DMS114 treated with DMSO at 0.1 percent for 48 hours (cell line): ENCODE results near the gene MYLK4.

Experiments used
- DNase-seq: peaks from one replicate; lab custom pipeline; 2025; ENCODE audit not compliant: unreplicated experiment; lab: John Stamatoyannopoulos, UW

Gene MYLK4

DNA sequence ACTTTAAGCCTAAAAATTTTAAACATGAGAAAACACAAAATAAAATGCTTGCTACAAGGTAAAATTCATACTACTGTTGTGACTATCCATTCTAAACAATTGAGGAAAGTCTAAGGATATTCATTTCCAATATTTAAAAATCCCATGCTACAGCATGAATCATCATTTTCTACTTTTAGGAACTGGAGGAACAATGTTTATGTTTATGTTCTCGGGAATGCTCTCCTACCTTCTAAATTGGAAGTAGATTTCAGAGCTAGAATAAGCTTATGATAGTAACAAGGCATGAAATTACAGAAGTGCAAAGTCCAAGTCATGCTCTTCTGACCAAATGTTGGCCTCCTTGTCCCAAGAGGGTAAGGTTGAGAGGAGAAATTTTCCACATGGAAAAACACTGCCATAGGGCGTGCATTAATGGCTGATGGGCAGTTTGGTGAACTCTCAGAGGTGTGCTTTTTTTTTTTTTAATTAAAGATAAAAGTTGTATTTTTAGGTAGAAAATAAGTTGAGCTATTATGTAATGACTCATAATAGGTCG lies 6.0 kb upstream of the MYLK4 start:
- no peak for DNase-seq

DNA sequence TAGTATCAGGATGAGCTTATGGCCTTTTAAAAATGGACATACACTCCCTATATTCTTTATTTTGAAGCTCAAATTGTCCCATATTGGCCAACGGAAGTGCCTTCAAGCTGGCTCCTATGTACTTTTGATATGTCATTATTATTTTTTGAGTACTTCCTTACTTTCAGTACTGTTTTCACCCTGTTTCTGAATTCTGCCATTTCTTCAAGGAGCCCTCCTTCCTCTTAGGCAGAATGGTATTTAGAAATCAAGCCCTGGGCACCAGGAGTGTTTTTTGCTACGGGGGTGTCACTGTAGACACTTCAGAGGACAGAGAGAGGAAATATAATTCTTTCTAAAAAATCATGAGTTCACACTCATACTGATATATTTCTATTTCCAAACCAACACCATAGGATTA lies 5.5 kb upstream of the MYLK4 start:
- DNase-seq = no peak

- DNase-seq = no peak
These were observed 4.7 kb upstream of the MYLK4 start for GRCh38 chr6:2755456-2755855.

DNA sequence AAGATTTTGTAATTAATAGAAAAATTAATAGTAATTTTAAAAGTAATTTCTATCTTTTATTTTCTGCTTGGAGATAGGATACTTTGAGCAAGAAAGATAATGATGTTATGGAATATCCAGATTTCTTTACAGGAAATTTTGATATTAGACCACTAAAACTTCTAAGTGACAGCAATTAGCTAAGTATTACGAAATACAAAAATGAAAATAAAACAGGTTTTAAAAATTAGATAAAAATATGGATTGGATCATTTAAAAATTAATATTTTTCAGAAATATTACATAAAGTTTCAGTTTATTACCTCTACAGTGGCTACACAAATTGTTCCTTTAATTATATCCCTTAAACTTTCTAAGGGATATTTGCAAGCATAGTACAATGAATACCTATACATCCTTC lies 4.2 kb upstream of the MYLK4 start:
- DNase-seq = no peak

DNA sequence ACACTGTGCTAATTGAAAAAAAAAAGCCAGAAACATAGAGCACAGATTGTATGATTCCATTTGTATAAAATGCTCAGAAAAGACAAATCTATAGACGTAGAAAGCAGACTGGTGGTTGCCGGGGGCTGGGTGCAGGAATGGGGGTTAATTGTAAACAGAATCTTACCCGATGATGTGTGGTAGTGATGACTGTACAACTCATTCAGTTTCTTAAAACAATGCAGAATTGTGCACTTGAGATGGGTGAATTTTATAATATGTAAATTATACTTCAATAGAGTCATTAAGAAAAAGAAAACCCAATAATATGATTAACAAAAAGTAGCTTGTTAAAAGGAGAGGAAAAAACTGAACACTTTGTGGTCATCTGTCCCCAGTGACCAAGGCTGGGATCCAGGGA lies 3.7 kb upstream of the MYLK4 start:
- DNase-seq = no peak

- no peak for DNase-seq
These were observed 3.0 kb upstream of the MYLK4 start for GRCh38 chr6:2753743-2754142.

DNA sequence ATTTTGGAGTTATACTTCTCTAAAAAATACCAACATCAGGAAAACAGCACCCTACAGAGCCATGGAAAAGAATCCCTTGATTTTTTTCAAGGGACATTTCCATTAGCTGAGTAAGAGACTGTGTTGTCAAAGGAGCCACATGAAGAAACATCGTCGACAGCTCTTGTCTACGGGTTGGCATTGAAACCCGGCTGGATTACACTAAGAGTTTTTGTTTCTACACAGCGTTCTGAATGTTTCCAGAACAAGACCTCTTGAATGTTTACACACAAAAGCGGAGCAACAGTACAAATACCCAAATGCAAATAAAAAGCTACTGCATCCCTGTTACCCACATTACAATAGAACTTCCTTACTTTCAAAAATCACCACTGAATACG lies 2.4 kb upstream of the MYLK4 start:
- DNase-seq = no peak

DNA sequence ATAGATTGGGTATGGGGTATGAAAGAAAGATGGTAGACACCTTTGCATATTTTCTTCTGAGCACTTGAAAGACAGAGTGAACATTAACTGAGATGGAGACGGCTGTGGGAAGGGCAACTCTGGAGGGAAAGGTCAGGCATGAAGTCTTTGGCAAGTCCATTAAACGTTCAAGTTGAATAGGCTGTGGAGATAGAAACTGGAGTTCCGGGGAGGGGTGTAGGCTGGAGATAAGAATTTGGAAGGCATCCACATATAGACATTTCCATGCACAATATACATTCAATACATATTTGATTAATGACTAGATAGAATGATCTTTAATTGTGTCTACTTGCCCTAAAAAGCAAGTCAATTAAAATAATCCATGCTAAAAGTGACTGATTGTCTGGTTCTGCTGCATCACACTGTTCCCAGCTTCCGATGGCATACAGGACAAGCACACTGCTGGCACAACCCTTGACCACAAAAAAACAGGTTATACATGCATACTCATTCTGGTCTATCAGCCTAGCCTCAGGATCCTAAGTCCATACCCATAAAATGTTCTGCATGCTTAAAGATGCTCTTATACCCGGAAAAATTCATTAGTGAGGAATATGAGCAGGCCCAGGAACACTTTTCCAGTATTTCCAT lies 1.9 kb upstream of the MYLK4 start:
- DNase-seq = no peak

DNA sequence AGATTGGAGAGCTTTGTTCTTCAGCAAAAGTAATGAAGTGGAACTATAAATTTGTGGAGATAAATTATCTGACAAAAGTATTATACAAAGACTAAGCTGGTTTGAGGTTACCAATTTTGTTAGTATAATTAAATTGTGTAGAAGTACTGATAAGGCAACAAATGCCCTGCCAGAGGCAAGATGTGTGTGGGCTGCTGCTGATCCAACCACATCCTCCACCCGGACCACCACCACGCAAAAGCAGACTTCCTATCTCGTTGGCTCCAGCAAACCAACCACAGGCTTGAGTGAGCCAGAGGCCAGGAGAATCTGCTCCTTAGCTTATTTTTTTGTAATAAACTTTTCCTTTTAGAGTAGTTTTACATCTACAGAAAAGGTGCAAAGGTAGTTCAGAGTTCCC lies 1.1 kb upstream of the MYLK4 start:
- no peak for DNase-seq

- DNase-seq = peak; percentile 35
These were observed 637 bp downstream of the MYLK4 start for GRCh38 chr6:2749969-2750600.

DNA sequence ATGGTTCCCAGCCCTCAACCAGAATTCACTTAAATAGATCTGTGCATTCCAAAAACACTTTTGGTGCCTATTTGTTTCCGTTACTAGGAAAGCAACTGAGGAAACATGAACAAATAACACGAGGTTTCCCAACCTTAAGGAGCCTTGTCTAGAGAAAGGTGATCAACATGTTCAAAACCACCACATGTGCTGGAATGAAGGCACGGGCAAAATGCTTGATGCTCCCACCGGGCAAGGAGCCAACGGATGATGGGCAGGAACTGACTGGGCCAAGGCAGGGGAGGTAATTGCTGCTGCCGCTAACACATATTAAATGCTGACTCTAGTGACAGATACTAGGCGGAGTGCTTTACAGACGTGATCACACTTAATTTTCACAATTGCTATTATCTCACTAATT lies 2.5 kb downstream of the MYLK4 start:
- no peak for DNase-seq

GRCh38 chr6:2746557-2747061 lies 4.1 kb downstream of the MYLK4 start:
- DNase-seq = no peak

DNA sequence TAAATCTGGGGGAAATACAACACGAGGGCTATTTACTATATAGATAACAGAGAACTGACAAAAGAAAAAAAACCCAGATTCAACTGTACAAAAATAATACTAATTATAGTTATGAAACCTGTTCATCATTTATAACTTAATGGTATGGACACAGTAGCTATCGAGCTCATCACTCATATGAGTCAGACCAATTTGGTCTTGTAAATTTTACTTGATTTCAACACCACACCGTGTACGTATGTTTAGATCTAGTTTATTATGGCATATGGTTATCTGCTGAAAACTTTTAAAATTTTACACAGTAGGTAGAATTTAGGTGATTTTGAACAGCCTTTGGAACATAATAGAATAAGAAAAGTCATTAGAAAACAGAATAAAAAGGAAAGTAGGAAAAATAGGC lies 5.5 kb downstream of the MYLK4 start:
- DNase-seq = no peak

DNA sequence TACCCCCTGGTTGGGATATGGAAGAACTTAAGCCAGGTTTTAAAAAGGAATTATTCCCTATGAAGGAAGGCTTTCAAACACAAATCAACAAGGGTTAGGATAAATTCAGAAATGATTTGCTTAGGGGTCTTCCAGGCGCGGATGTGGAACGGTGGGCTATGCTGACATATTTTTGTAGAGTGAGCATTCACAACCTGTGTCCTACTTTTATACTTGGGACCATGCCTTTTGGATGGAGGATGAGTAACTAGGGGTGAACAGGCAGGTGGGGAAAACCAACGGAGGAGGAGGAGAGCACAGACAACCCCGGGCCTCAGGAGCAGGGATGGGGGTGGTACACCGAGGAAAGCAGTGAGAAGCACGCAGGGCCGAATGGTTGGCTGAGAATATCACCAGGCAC lies 5.9 kb downstream of the MYLK4 start:
- DNase-seq = no peak

DNA sequence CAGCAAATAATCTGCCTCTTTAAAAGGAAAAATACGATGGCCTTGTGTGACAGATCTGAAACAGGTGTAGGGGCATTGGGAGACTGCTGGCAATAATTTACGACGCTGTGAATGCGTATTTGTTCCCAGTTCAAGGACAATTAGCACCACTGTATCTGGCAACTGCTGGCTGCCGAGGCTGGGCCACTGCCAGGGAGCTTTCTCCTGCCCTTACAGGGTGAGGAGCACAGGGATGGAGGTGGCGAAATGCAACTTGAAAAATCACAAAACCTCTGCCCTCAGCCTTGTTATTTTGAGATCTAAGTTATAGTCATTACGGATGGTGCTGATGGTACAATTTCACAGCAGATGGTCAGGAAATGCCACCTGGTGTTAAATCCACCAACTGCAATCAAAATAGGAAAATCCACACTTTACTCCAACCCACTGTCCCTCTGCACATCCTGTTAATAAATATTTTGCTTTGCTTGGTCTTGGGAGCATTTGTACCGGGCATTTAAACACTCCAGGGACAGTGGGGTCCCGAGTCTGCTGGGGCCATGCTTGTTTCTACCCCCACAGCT lies 6.4 kb downstream of the MYLK4 start:
- peak; percentile 8 for DNase-seq

DNA sequence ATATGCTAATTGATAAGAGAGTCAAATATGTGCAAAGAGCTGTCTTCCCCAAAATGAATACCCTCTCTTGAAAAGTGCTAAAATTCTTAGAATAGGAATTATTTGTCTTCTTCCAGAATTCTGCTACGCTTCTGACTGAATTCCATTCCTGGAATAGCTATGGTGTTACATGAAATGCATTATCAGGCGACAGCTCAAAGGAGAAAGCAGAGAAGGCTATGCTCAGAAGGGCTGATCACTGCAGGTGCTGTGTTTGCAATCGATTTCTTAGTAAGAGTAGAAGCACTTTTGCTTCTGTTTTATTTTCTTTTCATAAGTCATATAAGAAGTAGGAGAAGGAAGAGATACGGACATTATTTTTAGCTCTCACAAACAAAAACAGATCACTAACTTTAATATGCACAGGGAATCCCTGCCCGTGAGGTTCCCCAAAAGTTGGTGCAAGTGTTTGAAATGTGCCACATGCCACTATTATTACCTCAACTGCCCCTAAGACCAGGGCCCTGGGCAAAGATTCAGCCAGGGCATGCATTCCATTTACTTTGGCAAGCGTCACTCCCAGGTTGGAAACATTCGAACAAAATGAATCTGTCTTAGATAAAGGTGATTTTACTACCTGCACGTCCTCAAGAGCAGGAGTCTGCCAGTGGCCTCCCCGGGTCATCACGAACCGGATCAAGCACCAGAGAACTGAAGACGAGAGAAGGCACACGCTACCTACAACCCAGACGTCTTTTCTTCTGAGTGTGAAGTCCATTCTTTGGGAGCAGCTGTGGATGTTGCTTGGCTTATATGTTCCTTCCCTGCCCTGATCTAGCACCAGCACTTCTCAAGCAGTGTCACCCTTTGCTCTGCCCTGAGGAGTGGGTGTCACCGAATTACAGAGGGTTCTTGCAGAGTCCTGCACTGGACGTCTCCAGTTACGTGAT lies 7.2 kb downstream of the MYLK4 start:
- DNase-seq = no peak

DNA sequence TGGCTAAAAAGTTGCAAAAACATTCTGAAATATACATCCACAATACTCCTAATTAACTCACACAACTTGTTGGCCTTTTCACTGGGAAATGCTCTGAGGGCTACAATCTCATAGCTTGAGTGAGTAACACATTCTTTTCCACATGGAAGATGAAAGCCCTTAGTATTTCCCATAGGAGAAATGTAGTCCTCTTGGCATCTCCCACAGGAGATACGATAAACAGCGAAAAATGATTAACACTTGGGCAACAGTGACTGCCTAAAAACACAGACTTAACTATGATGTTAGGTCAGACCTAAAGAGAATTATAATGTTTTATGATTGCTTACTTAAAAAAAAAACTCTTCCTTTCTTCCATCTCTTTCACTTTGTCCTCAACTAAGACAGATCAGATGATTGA lies 9.0 kb downstream of the MYLK4 start:
- no peak for DNase-seq

- DNase-seq = no peak
These were observed 10.1 kb downstream of the MYLK4 start for GRCh38 chr6:2740581-2740980.

- no peak for DNase-seq
These were observed 11.4 kb downstream of the MYLK4 start for GRCh38 chr6:2739335-2739734.

DNA sequence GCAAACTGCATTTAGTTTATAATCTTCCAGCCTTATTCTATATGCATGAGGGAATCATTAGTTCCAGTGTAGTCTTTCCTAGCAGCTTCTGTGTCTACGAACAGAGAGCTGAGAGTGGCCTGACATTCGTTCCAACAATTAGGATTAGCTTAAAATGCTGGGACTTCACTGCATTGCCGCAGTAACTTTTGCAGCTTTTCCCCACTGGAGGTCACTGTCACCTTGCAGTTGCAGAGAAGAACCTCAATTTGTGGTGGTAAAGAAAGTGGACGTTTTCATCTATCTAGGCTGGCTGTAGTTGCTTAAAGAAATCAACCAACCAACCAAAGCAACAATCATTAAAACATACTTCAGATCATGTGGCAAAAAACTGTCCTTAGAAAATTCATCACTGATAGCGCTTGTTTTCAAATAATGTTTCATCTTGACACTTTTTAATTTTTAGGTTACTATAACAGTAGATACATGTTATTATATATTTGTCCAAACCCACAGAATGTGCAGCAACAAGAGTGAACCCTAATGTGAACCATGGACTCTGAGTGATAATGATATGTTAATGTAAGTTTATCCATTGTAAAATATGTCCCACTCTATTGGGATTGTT lies 12.2 kb downstream of the MYLK4 start:
- DNase-seq = peak; percentile 53

GRCh38 chr6:2737885-2738284 lies 12.8 kb downstream of the MYLK4 start:
- no peak for DNase-seq
